Activated CD8-positive, alpha-beta T cell treated with anti-CD3 and anti-CD28 coated beads for 36 hours (primary cell): ENCODE data around the gene VAMP1. TPM values are rescaled to one million over a fixed set of nuclear protein-coding genes. Genes with fewer than 3 reads are reported as not detected.
"Not testable (repeated sequence)": the region's sequence is repeated elsewhere in the genome, so short reads cannot be mapped to it uniquely, and the experiment has no call there.

Experiments
- ATAC-seq: fragments of 200-7000 bp; cut with Tn5 transposase; one replicate; pipeline ENCODE4 v1.10.0; 2021; ENCODE audit warnings: mild to moderate bottlenecking, moderate library complexity
- CTCF ChIA-PET: fragments of 350-600 bp; sonication (Branson Sonifier 250); formaldehyde crosslinking; loops from one replicate; lab custom pipeline; 2021; ENCODE audit warnings: antibody characterized with exemption; lab: Charles Lee
- POLR2A ChIA-PET: fragments of 350-600 bp; sonication (Branson Sonifier 250); formaldehyde crosslinking; loops from one replicate; lab custom pipeline; 2021; ENCODE audit warnings: antibody characterized with exemption; lab: Charles Lee
- DNase-seq: peaks from one replicate; pipeline ENCODE4 v3.0.0-alpha.2; 2020
- H3K27ac Mint-ChIP-seq: one replicate; pipeline ENCODE4 v1.8.0; 2021; ENCODE audit warnings: mild to moderate bottlenecking, mixed read lengths
- H3K27me3 Mint-ChIP-seq: one replicate; pipeline ENCODE4 v1.8.0; 2021; ENCODE audit warnings: mixed read lengths
- H3K36me3 Mint-ChIP-seq: one replicate; pipeline ENCODE4 v1.8.0; 2021; ENCODE audit warnings: low read depth, mixed read lengths
- H3K4me1 Mint-ChIP-seq: one replicate; pipeline ENCODE4 v1.8.0; 2021; ENCODE audit warnings: low read depth, mixed read lengths
- H3K4me3 Mint-ChIP-seq: one replicate; pipeline ENCODE4 v1.8.0; 2021; ENCODE audit warnings: mild to moderate bottlenecking, moderate library complexity, mixed read lengths
- H3K9me3 Mint-ChIP-seq: one replicate; pipeline ENCODE4 v1.8.0; 2021; ENCODE audit warnings: mixed read lengths
- intact Hi-C: fragments of 100-400 bp; cut with micrococcal nuclease; formaldehyde crosslinking; loops from one replicate; pipeline ENCODE4 v1.10.0; 2022
- total RNA-seq, 2 experiments: library from RNA; stranded (reverse); gene quantifications; one replicate each; pipeline ENCODE4 v1.2.3, GENCODE V29; 2021
- TF ChIP-seq, protein P1 (sequence below): fragments of 200-600 bp; IDR thresholded peaks from one replicate; pipeline ENCODE4 v1.8.0; 2022; ENCODE audit warnings: antibody characterized with exemption, mild to moderate bottlenecking

VAMP1 gene
- total RNA-seq, 2 experiments from 2014 or later = 50.0 to 51.2 TPM

DNA sequence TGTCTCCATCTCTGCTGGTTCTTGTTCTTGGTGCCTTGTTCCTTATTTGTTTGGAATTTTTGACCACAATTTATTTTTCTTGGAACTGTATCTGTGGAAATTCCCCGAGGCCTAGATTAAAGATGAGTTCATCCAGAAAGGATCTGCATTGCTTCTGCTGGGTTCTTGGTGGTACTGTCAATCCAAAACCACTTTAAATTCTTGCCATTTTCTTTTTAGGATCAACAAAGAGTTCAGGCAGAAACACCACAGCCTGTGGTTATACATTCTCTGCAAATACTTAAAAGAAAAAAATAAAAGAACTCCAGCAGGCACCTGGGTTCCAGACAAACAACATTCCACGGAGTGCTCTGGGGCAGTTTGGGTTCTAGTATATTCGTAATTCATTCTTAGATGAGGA lies 6.0 kb upstream of the VAMP1 start:
- ATAC-seq (no peak), DNase-seq (no peak)
- TF ChIP-seq, protein P1, sequence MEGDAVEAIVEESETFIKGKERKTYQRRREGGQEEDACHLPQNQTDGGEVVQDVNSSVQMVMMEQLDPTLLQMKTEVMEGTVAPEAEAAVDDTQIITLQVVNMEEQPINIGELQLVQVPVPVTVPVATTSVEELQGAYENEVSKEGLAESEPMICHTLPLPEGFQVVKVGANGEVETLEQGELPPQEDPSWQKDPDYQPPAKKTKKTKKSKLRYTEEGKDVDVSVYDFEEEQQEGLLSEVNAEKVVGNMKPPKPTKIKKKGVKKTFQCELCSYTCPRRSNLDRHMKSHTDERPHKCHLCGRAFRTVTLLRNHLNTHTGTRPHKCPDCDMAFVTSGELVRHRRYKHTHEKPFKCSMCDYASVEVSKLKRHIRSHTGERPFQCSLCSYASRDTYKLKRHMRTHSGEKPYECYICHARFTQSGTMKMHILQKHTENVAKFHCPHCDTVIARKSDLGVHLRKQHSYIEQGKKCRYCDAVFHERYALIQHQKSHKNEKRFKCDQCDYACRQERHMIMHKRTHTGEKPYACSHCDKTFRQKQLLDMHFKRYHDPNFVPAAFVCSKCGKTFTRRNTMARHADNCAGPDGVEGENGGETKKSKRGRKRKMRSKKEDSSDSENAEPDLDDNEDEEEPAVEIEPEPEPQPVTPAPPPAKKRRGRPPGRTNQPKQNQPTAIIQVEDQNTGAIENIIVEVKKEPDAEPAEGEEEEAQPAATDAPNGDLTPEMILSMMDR = no peak
- CTCF ChIA-PET = no interaction called here
- no peaks in the 10 kb centered on the region for H3K27me3 Mint-ChIP-seq
- POLR2A ChIA-PET = no interaction called here
- no peaks in the 10 kb centered on the region for H3K36me3 Mint-ChIP-seq
- H3K4me3 Mint-ChIP-seq = no peak overlapping the region
- H3K27ac Mint-ChIP-seq = no peak overlapping the region
- no peaks in the 10 kb centered on the region for H3K9me3 Mint-ChIP-seq
- H3K4me1 Mint-ChIP-seq = peaks cover 6% of the 10 kb centered on the region
- intact Hi-C loops = no loop called here

DNA sequence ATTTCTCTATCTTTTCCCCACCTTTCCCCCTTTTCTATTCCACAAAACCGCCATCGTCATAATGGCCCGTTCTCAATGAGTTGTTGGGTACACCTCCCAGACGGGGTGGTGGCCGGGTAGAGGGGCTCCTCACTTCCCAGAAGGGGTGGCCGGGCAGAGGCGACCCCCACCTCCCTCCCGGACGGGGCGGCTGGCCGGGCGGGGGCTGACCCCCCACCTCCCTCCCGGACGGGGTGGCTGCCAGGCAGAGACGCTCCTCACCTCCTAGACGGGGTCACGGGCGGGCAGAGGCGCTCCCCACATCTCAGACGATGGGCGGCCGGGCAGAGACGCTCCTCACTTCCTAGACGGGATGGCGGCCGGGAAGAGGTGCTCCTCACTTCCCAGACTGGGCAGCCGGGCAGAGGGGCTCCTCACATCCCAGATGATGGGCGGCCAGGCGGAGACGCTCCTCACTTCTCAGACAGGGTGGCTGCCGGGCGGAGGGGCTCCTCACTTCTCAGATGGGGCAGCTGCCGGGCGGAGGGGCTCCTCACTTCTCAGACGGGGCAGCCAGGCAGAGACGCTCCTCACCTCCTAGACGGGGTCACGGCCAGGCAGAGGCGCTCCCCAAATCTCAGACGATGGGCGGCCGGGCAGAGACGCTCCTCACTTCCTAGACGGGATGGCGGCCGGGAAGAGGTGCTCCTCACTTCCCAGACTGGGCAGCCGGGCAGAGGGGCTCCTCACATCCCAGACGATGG lies 4.9 kb upstream of the VAMP1 start:
- POLR2A ChIA-PET, H3K27ac Mint-ChIP-seq, H3K27me3 Mint-ChIP-seq, H3K9me3 Mint-ChIP-seq, DNase-seq, intact Hi-C loops, H3K36me3 Mint-ChIP-seq, ATAC-seq, H3K4me3 Mint-ChIP-seq: not testable (repeated sequence)
- H3K4me1 Mint-ChIP-seq = peaks cover 12% of the 10 kb centered on the region
- CTCF ChIA-PET = interaction anchor here (1.3 kb wide), 1 partner anchor 10 kb away, joined by 3 read pairs; no protein-coding TSS in a partner anchor

DNA sequence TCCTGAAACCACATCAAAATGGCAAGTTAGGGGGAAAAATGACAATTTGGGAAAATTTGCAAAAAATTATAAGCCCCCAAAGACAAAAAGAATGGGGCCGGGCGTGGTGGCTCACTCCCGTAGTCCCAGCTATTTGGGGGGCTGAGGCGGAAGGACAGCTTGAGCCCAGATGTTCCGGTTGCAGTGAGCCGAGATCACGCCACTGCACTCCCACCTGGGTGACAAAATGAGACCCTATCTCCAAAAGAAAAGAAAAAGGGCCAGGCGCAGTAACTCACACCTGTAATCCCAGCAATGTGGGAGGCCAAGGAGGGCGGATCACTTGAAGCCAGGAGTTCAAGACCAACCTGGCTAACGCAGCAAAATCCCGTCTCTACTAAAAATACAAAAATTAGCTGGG lies 2.0 kb upstream of the VAMP1 start:
- Mint-ChIP-seq H3K27me3 (no peaks in the 10 kb centered on the region), H3K4me3 (no peak overlapping the region), H3K9me3 (no peaks in the 10 kb centered on the region), H3K36me3 (peaks cover 26% of the 10 kb centered on the region), H3K27ac (no peak overlapping the region), H3K4me1 (peaks cover 26% of the 10 kb centered on the region)
- no peak for ATAC-seq
- TF ChIP-seq, protein P1 = no peak
- intact Hi-C loops = no loop called here
- CTCF ChIA-PET = interaction anchor here (1.3 to 5.9 kb wide), 2 partner anchors 19 to 48 kb away, joined by 3 to 56 read pairs; no protein-coding TSS in a partner anchor
- no peak for DNase-seq
- POLR2A ChIA-PET = interaction anchor here (0.6 to 6.7 kb wide), 4 partner anchors 20 to 56 kb away, joined by 3 to 110 read pairs (median 12); partner anchors contain the start of genes CD27, MRPL51 and TAPBPL

DNA sequence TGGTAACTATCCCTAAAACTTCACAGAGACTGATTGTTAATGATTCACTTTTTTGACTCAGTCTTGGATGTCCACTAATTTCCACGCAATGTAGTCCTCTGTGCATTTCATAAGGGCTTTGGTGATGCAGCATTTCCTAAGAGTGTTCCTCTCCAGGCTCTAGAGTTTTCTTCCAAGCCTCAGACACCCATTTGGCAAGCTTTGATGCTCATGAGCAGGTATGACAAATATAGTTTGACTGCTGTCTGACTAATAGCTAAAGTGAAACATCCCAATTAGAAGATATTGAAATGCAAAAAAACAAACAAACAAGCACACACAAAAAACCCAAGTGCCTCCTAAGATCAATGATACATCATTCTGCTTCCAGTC lies 1.5 kb upstream of the VAMP1 start:
- peak overlapping the region; percentile 0 for H3K4me3 Mint-ChIP-seq
- intact Hi-C loops = no loop called here
- CTCF ChIA-PET = interaction anchor here (1.3 to 5.9 kb wide), 3 partner anchors 19 to 66 kb away, joined by 3 to 56 read pairs (median 12); no protein-coding TSS in a partner anchor
- peaks cover 31% of the 10 kb centered on the region for H3K36me3 Mint-ChIP-seq
- ATAC-seq (no peak), DNase-seq (no peak)
- peaks cover 31% of the 10 kb centered on the region for H3K4me1 Mint-ChIP-seq
- no peaks in the 10 kb centered on the region for H3K27me3 Mint-ChIP-seq
- no peak overlapping the region for H3K27ac Mint-ChIP-seq
- TF ChIP-seq, protein P1 = no peak
- POLR2A ChIA-PET = interaction anchor here (1.2 to 6.7 kb wide), 4 partner anchors 20 to 56 kb away, joined by 3 to 110 read pairs (median 12); partner anchors contain the start of genes CD27, MRPL51 and TAPBPL
- H3K9me3 Mint-ChIP-seq = no peaks in the 10 kb centered on the region

DNA sequence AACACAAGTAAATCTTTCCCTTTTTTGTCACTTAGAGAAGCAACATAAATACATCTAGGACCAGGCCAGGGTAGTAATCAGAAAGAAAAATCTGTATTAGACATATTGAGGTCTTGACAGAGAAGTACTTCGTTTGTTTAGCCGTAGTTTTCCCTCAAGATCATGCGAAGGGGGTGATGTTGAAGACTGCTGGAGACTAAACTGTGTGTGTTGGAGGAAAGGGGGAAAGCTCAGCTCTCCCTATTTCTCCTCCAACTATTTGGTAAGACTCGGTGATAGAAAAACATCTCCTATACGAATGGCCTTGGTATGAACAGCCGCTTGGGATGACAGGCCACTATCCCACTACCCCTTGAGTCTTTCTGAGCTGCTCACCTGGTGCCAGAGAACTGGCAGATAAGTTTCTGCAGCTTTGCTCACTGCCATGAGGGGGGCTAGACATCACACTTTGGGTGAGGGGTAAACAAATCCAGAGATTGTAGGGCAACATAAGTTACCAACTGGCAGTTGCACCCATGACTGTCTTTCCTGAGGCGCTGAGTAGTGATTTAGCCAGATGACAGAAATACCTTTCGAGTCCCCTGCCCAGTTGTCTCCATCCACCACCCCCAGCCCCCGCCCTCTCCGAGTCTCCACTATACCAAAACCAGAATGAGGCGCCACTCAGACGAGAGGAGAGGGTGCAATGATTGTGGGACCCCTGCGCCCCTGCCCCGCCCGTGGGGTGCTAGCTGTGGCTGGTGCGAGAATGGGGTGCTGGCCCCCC lies 685 bp downstream of the VAMP1 start:
- H3K9me3 Mint-ChIP-seq = no peaks in the 10 kb centered on the region
- peaks cover 51% of the 10 kb centered on the region for H3K36me3 Mint-ChIP-seq
- H3K4me1 Mint-ChIP-seq = peaks cover 50% of the 10 kb centered on the region
- ATAC-seq (no peak), DNase-seq (no peak)
- ChIA-PET POLR2A (interaction anchor here (0.9 to 6.7 kb wide), 22 partner anchors 10 to 146 kb away, joined by 3 to 110 read pairs (median 4); partner anchors contain the start of genes CD27, GAPDH, MRPL51 and TAPBPL), CTCF (interaction anchor here (0.6 to 5.9 kb wide), 17 partner anchors 8 to 146 kb away, joined by 3 to 56 read pairs (median 4); partner anchors contain the start of genes MRPL51 and TAPBPL)
- H3K27me3 Mint-ChIP-seq = no peaks in the 10 kb centered on the region
- peak overlapping the region; percentile 88 for H3K27ac Mint-ChIP-seq
- TF ChIP-seq, protein P1 = no peak
- peak overlapping the region; percentile 89 for H3K4me3 Mint-ChIP-seq
- intact Hi-C loops = loop anchor here (10.0 kb wide), 1 partner anchor 135 kb away; no protein-coding TSS in a partner anchor
